ENCODE measurements around the gene LRRC4B. TPM values are rescaled to one million over a fixed set of nuclear protein-coding genes. Genes with fewer than 3 reads are reported as not detected.
A peak's percentile ranks its signal among the peaks of the same experiment; 100 is the strongest.
"Not testable (repeated sequence)": the region's sequence is repeated elsewhere in the genome, so short reads cannot be mapped to it uniquely, and the experiment has no call there.

Gene LRRC4B
- total RNA-seq, 2 donors from 2014 or later: not detected

- no peak overlapping the region for H3K27ac Mint-ChIP-seq
- no peaks in the 10 kb centered on the region for H3K9me3 Mint-ChIP-seq
- DNase-seq (ENCODE audit: low spot score in 2 of 2) (no peak), ATAC-seq (no peak)
- no peaks in the 10 kb centered on the region for H3K36me3 Mint-ChIP-seq
These were observed 18.9 kb downstream of the LRRC4B start for GRCh38 chr19:50549059-50549926.

GRCh38 chr19:50548191-50549058 lies 19.8 kb downstream of the LRRC4B start:
- H3K9me3 Mint-ChIP-seq: no peaks in the 10 kb centered on the region
- ATAC-seq (no peak), DNase-seq (ENCODE audit: low spot score in 2 of 2) (no peak)
- H3K36me3 Mint-ChIP-seq: no peaks in the 10 kb centered on the region
- H3K27ac Mint-ChIP-seq: no peak overlapping the region

DNA sequence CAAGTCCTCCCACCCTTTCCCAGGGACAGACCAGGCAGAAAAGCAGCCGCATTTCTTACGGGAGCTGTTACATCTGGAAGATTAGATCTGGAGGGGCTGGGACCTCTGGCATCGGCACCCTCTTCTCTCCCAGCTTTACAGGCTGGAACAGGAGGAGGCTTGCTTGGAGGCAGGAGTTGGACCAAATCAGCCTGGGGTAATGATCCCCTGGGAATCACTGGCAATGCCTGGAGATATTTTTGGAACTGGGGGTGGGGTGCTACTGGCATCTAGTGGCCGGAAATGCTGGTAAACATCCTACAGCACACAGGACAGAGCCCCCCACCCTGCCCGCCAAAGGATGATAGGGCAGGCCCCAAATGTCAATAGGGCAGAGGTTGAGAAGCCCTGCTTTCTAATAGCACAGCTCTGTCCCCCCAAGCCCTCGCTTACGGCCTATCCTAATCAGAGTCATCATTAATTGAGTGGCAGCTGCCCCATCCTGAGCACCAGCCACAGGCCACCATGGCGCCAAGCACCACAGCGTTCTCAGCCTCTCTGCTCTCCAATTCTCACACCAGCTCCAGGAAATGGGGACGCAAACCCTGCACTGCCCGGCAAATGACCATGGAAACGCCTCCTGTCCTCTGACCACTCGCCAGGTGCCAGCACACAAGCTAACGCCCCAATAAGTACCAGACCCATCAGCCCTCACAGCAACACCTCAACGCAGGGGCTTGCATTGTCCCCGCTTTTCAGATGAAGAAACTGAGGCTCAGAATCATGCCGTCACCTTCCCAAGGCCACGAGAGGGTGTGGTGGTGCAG lies 20.6 kb downstream of the LRRC4B start:
- no peak for ATAC-seq
- Mint-ChIP-seq H3K9me3 (no peaks in the 10 kb centered on the region), H3K36me3 (no peaks in the 10 kb centered on the region), H3K27ac (no peak overlapping the region)
- DNase-seq (ENCODE audit: low spot score in 2 of 2): no peak

DNA sequence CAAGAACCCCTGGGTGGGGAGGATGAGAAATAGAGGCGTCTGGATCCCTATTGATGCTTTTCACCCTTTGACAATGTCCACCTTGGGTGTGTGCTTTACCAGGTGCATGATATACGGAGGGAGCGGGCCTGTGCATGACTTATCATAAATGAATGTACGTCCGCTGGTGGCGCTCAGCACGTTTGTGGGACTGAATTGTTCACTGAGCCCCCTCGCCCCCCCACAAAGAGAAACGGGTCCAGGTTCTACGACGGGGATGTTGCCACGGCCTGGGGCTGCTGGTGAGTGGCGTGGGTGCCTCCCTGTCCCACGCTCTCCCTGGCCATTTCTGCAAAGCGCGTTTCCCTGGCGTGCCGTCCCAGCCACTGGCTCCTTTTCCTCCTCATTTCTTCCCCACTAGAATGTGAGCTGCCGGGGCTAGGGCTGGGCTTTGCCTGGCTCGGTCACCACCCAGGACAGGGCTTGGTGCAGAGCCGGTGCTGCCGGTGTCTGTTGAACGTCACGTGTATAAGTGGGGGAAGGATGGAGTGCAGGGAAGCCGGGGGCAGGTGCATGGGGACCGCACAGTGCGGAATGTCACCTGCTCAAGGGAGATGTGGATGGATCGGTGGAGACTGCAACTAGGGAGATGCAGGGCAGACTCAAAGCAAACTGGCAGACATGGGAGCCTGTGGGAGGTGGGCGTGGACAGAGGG lies 21.6 kb downstream of the LRRC4B start:
- DNase-seq (ENCODE audit: low spot score in 2 of 2) (no peak), ATAC-seq (no peak)
- no peaks in the 10 kb centered on the region for H3K9me3 Mint-ChIP-seq
- no peak overlapping the region for H3K27ac Mint-ChIP-seq
- no peaks in the 10 kb centered on the region for H3K36me3 Mint-ChIP-seq

DNA sequence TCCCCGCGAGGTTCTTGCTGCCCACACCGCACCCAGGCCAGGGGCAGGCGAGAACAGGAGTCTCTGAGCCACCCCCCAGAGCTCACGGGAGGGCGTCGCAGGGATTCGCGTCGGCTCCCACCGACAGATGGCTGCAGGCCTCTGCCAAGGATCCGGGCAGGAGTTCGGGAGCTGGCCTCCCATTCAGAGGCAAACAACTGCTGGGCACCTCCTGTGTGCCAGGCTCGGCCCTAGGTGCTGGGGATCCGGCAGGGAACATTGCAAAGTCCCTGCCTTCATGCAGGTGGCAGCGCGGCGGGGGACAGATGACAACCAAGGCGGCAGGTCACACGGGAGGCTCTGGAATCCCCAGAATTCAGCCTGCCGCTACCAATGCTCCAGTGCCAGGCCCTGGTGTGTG lies 25.3 kb downstream of the LRRC4B start:
- ATAC-seq (no peak), DNase-seq (ENCODE audit: low spot score in 2 of 2) (no peak)
- no peak overlapping the region for H3K27ac Mint-ChIP-seq
- H3K9me3 Mint-ChIP-seq: no peaks in the 10 kb centered on the region
- no peaks in the 10 kb centered on the region for H3K36me3 Mint-ChIP-seq

DNA sequence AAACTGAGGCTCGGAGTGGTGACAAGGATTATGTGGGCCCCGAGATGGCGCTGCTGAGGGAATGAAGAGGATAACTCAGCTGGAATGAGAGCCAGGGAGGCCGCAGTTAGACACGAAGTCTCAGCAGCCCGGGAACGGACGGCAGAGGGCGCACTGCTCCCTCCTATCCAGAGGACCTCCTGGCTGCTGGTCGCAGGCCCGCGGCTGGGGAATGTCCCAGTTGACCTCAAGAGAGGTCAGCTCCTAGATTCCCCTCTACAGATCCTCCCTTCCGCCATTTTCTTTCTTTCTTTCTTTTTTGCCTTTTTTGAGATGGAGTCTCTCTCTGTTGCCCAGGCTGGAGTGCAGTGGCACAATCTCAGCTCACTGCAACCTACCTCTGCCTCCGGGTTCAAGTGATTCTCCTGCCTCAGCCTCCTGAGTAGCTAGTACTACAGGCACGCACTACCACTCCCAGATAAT lies 30.4 kb downstream of the LRRC4B start:
- ATAC-seq: peak; percentile 81 to 89
- Mint-ChIP-seq H3K27ac (no peak overlapping the region), H3K36me3 (peaks cover 5 to 7% of the 10 kb centered on the region in 2 donors), H3K9me3 (peaks cover 8% of the 10 kb centered on the region in 2 donors)
- peak; percentile 67 to 76 for DNase-seq (ENCODE audit: low spot score in 2 of 2)

GRCh38 chr19:50537306-50537685 lies 30.9 kb downstream of the LRRC4B start:
- H3K27ac Mint-ChIP-seq: no peak overlapping the region
- H3K36me3 Mint-ChIP-seq: peaks cover 10 to 12% of the 10 kb centered on the region in 2 donors
- DNase-seq (ENCODE audit: low spot score in 2 of 2): no peak
- H3K9me3 Mint-ChIP-seq: peaks cover 13% of the 10 kb centered on the region in 2 donors
- no peak for ATAC-seq

DNA sequence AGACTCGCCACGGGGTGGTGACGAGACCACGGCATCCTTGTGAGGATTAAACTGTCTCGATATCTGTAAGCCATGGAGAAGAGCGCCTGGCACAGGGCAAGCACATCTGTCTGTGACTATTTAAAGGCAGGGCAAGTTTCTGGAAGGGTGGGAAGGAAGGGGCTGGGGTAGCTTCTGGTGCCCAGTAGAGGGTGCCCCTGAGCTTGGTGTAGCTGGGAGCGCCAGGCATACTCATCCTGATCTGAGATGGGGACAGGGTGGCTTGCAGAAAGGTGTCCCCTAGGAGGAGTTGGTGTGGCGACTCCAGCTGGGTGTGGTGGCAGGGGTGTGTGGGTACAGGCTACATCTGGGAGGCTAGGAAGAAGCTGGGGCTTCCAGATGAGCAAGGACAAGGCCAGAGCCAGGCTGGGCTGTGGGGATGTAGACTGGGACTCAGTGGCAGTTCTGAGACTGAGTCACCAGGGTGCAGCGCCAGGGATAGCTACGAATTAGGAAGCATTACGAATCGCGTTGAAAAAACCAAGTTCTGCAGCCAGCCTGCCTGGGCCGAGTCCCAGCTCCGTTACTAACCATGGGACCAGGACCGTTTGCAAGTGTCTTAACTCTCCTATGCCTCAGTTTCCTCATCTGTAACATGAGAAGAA lies 31.5 kb downstream of the LRRC4B start:
- Mint-ChIP-seq H3K36me3 (peaks cover 10 to 14% of the 10 kb centered on the region in 2 donors), H3K9me3 (peaks cover 14 to 15% of the 10 kb centered on the region in 2 donors), H3K27ac (no peak overlapping the region)
- ATAC-seq: no peak
- no peak for DNase-seq (ENCODE audit: low spot score in 2 of 2)

DNA sequence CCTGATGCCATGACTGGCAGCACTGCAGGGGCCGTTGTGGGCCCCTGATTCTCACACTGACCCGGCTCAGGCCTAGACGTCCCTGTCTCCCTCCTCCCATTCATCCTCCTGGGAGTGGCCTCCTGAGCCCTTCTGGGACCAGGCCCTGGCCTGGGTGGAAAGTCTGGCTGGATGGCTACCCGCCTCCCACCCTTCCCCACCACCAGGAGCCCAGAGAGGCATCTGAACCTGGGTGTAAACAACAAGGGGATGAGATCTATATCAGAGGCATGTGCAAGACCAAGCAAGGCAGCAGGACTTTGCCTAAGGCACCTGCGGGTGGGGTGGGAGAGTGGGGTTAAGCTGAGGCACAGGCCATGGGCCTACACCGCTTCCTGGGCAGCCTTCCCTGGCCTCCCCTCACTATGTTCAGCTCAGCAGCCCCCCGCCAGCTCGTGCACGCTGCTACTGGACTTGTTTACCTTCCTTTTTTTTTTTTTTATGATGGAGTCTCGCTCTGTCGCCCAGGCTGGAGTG lies 32.5 kb downstream of the LRRC4B start:
- Mint-ChIP-seq H3K27ac (no peak overlapping the region), H3K36me3 (peaks cover 10 to 14% of the 10 kb centered on the region in 2 donors), H3K9me3 (peaks cover 14 to 15% of the 10 kb centered on the region in 2 donors)
- no peak for DNase-seq (ENCODE audit: low spot score in 2 of 2)
- no peak for ATAC-seq

GRCh38 chr19:50534478-50534877 lies 33.8 kb downstream of the LRRC4B start:
- Mint-ChIP-seq H3K27ac (no peak overlapping the region), H3K9me3 (peaks cover 14 to 15% of the 10 kb centered on the region in 2 donors), H3K36me3 (peaks cover 10 to 14% of the 10 kb centered on the region in 2 donors)
- DNase-seq (ENCODE audit: low spot score in 2 of 2): no peak
- ATAC-seq: no peak

DNA sequence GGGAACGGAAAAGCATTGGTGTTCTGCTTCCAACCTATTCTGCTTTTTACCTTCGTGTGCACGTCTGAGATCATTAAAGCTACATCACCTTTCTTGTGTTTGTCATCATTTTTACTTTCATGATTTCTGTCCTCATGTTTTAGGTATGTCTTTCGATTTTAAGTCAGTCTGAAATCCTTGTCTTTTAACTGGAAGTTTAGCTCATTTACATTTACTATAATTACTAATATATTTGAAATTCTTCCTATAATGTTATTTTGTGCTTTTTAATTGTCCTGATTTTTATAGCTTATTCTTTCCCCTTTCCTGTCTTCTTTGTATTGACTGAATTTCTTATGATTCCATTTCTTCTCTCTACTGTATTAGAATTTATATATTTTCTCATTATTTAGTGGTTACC lies 35.3 kb downstream of the LRRC4B start:
- ATAC-seq (no peak), DNase-seq (ENCODE audit: low spot score in 2 of 2) (no peak)
- Mint-ChIP-seq H3K27ac (no peak overlapping the region), H3K36me3 (peaks cover 10 to 14% of the 10 kb centered on the region in 2 donors), H3K9me3 (peaks cover 14 to 15% of the 10 kb centered on the region in 2 donors)

GRCh38 chr19:50531171-50531612 lies 37.0 kb downstream of the LRRC4B start:
- H3K27ac Mint-ChIP-seq: no peak overlapping the region
- ATAC-seq (no peak), DNase-seq (ENCODE audit: low spot score in 2 of 2) (no peak)
- peaks cover 14 to 15% of the 10 kb centered on the region in 2 donors for H3K9me3 Mint-ChIP-seq
- H3K36me3 Mint-ChIP-seq: peaks cover 10 to 14% of the 10 kb centered on the region in 2 donors

GRCh38 chr19:50528052-50528451 lies 40.2 kb downstream of the LRRC4B start:
- H3K9me3 Mint-ChIP-seq; H3K36me3 Mint-ChIP-seq; H3K27ac Mint-ChIP-seq; ATAC-seq; DNase-seq (ENCODE audit: low spot score in 2 of 2): not testable (repeated sequence)

- no peaks in the 10 kb centered on the region for H3K9me3 Mint-ChIP-seq
- ATAC-seq (no peak), DNase-seq (ENCODE audit: low spot score in 2 of 2) (no peak)
- no peaks in the 10 kb centered on the region for H3K36me3 Mint-ChIP-seq
- H3K27ac Mint-ChIP-seq: peak overlapping the region in 1 of 2 donors; percentile 48
These were observed 45.4 kb downstream of the LRRC4B start for GRCh38 chr19:50522881-50523280.

DNA sequence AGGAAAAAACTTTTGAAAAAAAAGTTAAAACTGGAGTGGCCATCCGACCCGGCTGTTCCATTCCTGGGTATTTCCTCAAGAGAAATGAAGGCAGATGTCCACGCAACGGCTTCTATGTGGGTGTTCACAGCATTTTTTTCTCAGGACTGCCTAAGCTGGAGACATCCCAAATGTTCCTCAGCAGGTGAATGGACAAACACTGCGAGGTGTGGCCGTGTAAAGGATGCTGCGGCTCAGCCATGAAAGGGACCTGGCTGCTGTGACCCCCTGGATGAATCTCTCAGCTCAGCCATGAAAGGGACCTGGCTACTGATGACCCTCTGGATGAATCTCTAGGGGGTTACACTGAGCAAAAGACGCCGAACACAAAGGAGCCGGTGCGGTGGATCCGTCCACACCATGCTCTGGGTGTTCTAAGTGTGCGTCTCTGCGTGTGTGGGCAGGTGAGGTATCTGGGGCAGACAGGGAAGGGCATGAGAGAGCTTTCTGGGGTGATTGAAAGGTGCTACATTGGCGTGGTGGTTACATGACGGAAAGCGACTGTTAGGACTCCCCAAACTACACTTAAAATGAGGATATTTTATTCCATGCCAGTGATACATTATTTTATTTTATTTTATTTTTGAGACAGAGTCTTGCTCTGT lies 47.3 kb downstream of the LRRC4B start:
- no peak for ATAC-seq
- Mint-ChIP-seq H3K27ac (no peak overlapping the region), H3K9me3 (no peaks in the 10 kb centered on the region), H3K36me3 (no peaks in the 10 kb centered on the region)
- DNase-seq (ENCODE audit: low spot score in 2 of 2): no peak
